MM.1S (cell line): Measurements from ENCODE around the gene CSNK1A1.
"Not testable (repeated sequence)": the region's sequence is repeated elsewhere in the genome, so short reads cannot be mapped to it uniquely, and the experiment has no call there.

Source experiments
- CTCF ChIP-seq: fragments of 300-600 bp; sonication (generic); IDR thresholded peaks from 2 replicates; pipeline ENCODE4 v1.5.1; 2016; ENCODE audit warnings: antibody characterized with exemption, low read length, mixed read lengths
- EZH2phosphoT487 ChIP-seq: fragments of 300-600 bp; sonication (generic); IDR thresholded peaks from 2 replicates; pipeline ENCODE4 v1.6.1; 2018; ENCODE audit warnings: antibody characterized with exemption, low read length

GRCh38 chr5:149513372-149513947 lies 37.8 kb downstream of the CSNK1A1 start:
- not testable (repeated sequence) for TF ChIP-seq CTCF, EZH2phosphoT487
